ENCODE measurements around the gene UCN.

The UCN gene

GRCh38 chr2:27350106-27350693 lies 42.0 kb upstream of the UCN start:
- H3K4me3 ChIP-seq (ENCODE audit: low read depth, low read length), result no peak overlapping the region
- TF ChIP-seq, protein P1, sequence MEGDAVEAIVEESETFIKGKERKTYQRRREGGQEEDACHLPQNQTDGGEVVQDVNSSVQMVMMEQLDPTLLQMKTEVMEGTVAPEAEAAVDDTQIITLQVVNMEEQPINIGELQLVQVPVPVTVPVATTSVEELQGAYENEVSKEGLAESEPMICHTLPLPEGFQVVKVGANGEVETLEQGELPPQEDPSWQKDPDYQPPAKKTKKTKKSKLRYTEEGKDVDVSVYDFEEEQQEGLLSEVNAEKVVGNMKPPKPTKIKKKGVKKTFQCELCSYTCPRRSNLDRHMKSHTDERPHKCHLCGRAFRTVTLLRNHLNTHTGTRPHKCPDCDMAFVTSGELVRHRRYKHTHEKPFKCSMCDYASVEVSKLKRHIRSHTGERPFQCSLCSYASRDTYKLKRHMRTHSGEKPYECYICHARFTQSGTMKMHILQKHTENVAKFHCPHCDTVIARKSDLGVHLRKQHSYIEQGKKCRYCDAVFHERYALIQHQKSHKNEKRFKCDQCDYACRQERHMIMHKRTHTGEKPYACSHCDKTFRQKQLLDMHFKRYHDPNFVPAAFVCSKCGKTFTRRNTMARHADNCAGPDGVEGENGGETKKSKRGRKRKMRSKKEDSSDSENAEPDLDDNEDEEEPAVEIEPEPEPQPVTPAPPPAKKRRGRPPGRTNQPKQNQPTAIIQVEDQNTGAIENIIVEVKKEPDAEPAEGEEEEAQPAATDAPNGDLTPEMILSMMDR (IDR thresholded peaks at IDR 0.05; ENCODE audit: borderline replicate concordance, insufficient read depth, low read depth, low read length), result no peak

GRCh38 chr2:27347641-27348040 lies 39.4 kb upstream of the UCN start:
- no peak overlapping the region for H3K4me3 ChIP-seq (ENCODE audit: low read depth, low read length)
- TF ChIP-seq, protein P1 (IDR thresholded peaks at IDR 0.05; ENCODE audit: borderline replicate concordance, insufficient read depth, low read depth, low read length), result no peak

DNA sequence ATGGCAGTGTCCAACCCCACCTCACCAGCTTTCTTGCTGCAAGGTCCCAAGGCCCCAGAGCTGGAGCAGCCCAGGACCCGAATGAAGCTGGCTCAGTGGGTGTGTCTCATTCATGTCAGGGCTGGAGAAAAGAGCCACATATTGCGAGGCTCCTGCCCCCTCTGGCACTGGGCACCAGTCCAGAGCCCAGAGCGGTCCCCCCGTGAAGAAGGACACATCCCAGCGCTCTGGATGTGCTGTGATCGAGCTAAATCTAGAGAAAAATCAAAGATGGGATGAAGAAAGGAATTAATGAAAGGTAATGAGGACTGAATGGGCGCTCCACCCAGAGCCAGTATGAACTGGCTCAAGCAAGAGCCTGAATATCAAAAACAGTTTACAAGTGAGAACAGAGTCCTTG lies 27.9 kb upstream of the UCN start:
- TF ChIP-seq, protein P1 (IDR thresholded peaks at IDR 0.05; ENCODE audit: borderline replicate concordance, insufficient read depth, low read depth, low read length), result no peak
- no peak overlapping the region for H3K4me3 ChIP-seq (ENCODE audit: low read depth, low read length)

- TF ChIP-seq, protein P1 (IDR thresholded peaks at IDR 0.05; ENCODE audit: borderline replicate concordance, insufficient read depth, low read depth, low read length), result no peak
- no peak overlapping the region for H3K4me3 ChIP-seq (ENCODE audit: low read depth, low read length)
These were observed 27.1 kb upstream of the UCN start for GRCh38 chr2:27335311-27335710.

DNA sequence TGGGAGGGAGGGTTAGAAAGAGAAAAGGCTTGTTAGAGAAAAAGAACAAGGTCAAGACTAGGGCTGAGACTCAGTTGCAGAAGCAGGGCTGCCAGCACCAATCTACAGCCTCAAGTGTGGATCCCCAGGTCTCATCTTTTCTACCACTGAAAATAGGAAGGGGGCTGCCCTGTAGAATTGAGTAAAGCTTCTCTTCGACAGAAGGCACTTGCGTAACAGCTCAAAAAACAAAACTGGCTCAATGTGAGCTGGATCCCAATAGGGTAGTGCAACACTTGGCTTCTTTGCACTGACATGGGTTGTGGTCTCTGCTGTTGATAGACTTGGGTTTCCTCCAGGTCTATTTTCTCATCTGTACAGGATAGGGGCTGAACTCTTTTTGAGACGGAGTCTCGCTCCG lies 16.5 kb upstream of the UCN start:
- TF ChIP-seq, protein P1 (IDR thresholded peaks at IDR 0.05; ENCODE audit: borderline replicate concordance, insufficient read depth, low read depth, low read length), result no peak
- H3K4me3 ChIP-seq (ENCODE audit: low read depth, low read length), result no peak overlapping the region

GRCh38 chr2:27323596-27324285 lies 15.5 kb upstream of the UCN start:
- TF ChIP-seq, protein P1 (IDR thresholded peaks at IDR 0.05; ENCODE audit: borderline replicate concordance, insufficient read depth, low read depth, low read length), result no peak
- peak overlapping the region; percentile 88 for H3K4me3 ChIP-seq (ENCODE audit: low read depth, low read length)

All from GM12875 (cell line).